GM21619 (cell line): Measurements from ENCODE around the gene ZNF700.
"Not testable (repeated sequence)": the region's sequence is repeated elsewhere in the genome, so short reads cannot be mapped to it uniquely, and the experiment has no call there.

Experiments
- ATAC-seq: cut with Tn5 transposase; IDR thresholded peaks from one replicate; pipeline ENCODE4 v1.9.1; 2021; ENCODE audit not compliant: unreplicated experiment

Gene ZNF700

DNA sequence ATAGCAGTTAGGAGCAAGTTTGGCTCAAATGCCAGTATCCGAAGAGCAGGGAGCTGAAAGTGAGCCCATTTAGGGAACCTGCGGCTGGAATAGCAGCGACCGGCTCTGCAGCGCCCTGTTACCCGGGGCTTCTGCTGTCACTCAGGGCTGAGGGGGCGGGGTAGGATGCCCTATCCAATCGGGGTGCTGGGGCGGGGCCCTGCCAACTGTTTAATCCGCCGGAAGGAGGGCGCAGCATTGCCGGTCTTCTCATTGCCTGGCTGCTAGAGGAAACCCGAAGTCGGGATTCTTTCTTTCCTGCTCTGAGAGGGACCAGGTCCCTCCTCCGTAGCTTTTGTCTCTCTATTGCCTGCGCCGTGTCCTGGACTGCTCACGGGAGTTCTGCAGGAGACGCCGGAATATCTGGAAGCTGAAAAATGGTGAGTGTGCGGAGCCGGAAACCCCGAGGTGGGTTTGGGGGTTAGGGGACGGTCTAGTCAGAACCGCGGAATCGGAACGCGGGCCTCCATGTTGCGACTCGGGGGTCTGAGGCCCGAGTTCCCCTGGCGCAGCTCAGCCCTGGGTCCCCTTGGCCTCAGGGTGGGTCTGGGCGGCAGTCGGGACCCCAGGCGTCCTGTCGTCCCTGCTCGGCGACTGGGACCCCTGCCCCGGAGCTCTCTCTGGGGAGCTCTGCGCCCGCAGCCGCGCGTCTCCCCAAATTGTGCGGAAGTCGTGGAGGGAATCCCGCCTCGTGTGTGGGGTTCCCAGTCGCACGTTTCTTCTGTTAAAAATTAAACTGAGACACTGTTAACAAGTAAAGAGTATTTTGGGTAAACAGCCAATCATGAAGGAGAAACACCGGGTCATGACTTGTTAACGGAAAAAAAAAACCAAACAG, 62.7 kb downstream of the ZNF700 start:
- peak; percentile 66 for ATAC-seq

DNA sequence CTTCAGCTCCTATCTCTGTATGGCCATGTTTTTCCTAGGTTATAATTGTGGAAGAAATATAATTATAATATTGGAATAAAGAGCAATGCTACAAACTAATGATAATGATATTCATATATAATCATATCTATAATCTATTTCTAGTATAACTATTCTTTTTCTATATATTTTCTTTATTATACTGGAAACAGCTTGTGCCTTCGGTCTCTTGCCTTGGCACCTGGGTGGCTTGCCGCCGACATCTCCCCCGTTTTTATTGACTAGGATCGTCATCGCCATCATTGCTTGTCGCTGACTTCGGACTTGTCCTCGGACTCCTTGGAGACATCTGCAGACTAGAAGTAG, 64.2 kb downstream of the ZNF700 start:
- no peak for ATAC-seq

DNA sequence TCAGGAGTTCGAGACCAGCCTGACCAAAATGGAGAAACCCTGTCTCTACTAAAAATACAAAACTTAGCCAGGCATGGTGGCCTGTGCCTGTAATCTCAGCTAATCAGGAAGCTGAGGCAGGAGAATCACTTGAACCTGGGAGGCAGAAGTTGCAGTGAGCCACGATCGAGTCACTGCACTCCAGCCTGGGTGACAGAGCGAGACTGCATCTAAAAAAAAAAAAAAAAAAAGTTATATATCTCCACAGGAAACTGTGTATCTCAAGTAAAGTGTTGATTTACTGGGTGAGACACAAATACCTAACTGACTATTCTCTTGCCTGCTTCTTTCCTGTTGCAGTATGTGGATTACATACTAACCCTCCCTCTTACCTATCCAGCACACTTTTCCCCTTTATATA, 67.0 kb downstream of the ZNF700 start:
- ATAC-seq: not testable (repeated sequence)

DNA sequence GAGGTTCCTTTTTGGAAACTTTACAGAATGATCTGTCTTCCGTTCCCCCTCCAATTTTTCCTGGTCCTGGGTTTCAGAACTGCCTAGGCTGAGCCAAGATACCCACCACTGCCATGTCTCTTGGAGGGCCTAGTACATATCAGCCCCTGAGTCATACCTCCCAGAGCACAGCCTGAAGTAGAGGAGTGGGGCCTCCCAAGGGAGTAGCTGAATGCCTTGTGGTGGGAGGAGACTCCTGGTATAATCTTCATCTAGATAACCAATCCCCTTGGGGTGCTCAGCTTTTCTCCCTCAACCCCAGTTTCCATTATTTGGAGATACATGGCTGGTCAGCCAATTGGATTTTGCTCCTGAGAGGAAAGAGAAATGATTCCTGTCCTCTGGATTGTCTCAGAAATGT, 70.3 kb downstream of the ZNF700 start:
- ATAC-seq: no peak
